Endothelial cell (in vitro differentiated cells): ENCODE results near the gene GPS1. TPM values are rescaled to one million over a fixed set of nuclear protein-coding genes. Genes with fewer than 3 reads are reported as not detected.

ENCODE experiments used
- DNase-seq: peaks from one replicate; pipeline ENCODE4 v3.0.0; 2021; ENCODE audit warnings: low spot score
- H3K27ac Mint-ChIP-seq: one replicate; pipeline ENCODE4 v1.8.0; 2021; ENCODE audit warnings: mixed read lengths, inconsistent platforms; ENCODE audit not compliant: unreplicated experiment
- H3K27me3 Mint-ChIP-seq: one replicate; pipeline ENCODE4 v1.8.0; 2021; ENCODE audit warnings: mild to moderate bottlenecking, moderate library complexity, mixed read lengths, inconsistent platforms; ENCODE audit not compliant: unreplicated experiment
- H3K36me3 Mint-ChIP-seq: one replicate; pipeline ENCODE4 v1.8.0; 2021; ENCODE audit warnings: mild to moderate bottlenecking, low read depth, mixed read lengths, inconsistent platforms; ENCODE audit not compliant: unreplicated experiment
- H3K4me1 Mint-ChIP-seq: one replicate; pipeline ENCODE4 v1.8.0; 2021; ENCODE audit warnings: mild to moderate bottlenecking, mixed read lengths, inconsistent platforms; ENCODE audit not compliant: unreplicated experiment
- H3K4me3 Mint-ChIP-seq: one replicate; pipeline ENCODE4 v1.8.0; 2021; ENCODE audit warnings: mild to moderate bottlenecking, mixed read lengths, inconsistent platforms; ENCODE audit not compliant: unreplicated experiment
- H3K9me3 Mint-ChIP-seq: one replicate; pipeline ENCODE4 v1.8.0; 2021; ENCODE audit warnings: mixed read lengths, inconsistent platforms; ENCODE audit not compliant: unreplicated experiment
- total RNA-seq: library from RNA; stranded (reverse); fragmentation: NEBNext Ultra II Directional; extraction: Animal tissue kit (Norgen Biotek cat#: 25700); gene quantifications from one replicate; pipeline ENCODE4 v1.2.1, GENCODE V29; 2021; ENCODE audit not compliant: unreplicated experiment
- TF ChIP-seq, protein P1 (sequence below): fragments of 200-600 bp; sonication (generic); IDR thresholded peaks from one replicate; pipeline ENCODE4 v1.5.0; 2021; ENCODE audit warnings: antibody characterized with exemption; ENCODE audit not compliant: unreplicated experiment

The GPS1 gene
- total RNA-seq, 1 donor from 2014 or later, result 80.0 TPM

DNA sequence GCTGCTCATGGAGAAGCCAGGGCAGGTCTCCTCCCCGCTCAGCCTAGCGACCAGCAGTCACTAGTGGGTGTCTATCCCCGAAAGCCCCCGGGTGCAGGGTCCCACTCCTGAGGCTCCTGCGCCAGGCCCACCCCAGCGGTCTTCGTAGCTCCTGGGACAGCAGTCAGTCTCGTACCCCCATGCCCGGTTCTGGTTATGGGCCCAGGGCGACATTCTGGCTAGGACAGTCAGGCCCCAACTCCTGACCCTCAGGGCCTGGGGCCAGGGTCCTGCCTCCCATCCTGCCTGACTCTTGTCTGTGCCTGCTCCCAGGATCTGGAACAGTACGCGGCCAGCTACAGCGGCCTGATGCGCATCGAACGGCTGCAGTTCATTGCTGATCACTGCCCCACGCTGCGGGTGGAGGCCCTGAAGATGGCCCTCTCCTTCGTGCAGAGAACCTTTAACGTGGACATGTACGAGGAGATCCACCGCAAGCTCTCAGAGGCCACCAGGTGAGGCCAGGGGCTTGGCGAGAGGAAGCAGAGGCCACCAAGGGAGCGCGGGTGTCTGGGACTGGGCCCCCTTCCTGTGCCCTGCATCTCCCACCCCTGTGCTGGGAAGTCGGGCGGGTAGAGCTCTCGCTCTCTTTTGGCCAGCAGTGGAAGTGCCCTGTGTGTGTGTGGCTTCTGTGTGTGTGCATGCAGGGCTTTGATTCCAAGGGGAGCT lies 2.0 kb downstream of the GPS1 start:
- Mint-ChIP-seq H3K27ac (no peak overlapping the region), H3K27me3 (peaks cover 11% of the 10 kb centered on the region), H3K9me3 (no peaks in the 10 kb centered on the region), H3K4me3 (peak overlapping the region; percentile 85), H3K4me1 (no peaks in the 10 kb centered on the region), H3K36me3 (no peaks in the 10 kb centered on the region)
- TF ChIP-seq, protein P1, sequence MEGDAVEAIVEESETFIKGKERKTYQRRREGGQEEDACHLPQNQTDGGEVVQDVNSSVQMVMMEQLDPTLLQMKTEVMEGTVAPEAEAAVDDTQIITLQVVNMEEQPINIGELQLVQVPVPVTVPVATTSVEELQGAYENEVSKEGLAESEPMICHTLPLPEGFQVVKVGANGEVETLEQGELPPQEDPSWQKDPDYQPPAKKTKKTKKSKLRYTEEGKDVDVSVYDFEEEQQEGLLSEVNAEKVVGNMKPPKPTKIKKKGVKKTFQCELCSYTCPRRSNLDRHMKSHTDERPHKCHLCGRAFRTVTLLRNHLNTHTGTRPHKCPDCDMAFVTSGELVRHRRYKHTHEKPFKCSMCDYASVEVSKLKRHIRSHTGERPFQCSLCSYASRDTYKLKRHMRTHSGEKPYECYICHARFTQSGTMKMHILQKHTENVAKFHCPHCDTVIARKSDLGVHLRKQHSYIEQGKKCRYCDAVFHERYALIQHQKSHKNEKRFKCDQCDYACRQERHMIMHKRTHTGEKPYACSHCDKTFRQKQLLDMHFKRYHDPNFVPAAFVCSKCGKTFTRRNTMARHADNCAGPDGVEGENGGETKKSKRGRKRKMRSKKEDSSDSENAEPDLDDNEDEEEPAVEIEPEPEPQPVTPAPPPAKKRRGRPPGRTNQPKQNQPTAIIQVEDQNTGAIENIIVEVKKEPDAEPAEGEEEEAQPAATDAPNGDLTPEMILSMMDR, result no peak
- DNase-seq, result no peak

DNA sequence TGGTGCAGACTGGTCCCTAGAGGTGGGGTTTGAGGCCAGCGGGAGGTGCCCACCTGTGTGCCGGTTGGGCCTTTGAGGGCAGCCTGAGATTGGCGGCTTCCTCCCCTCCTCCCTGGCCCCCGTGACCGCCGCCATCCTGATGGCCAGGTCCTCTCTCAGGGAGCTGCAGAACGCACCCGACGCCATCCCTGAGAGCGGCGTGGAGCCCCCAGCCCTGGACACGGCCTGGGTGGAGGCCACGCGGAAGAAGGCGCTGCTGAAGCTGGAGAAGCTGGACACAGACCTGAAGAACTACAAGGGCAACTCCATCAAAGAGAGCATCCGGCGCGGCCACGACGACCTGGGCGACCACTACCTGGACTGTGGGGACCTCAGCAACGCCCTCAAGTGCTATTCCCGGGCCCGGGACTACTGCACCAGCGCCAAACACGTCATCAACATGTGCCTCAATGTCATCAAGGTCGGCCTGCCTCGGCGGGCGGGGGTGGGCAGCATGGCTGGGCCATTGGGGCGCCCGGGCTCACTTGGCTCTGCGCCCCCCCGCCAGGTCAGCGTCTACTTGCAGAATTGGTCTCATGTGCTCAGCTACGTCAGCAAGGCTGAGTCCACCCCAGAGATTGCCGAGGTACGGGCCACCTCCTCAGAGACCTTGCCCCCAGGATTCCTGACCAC lies 2.8 kb downstream of the GPS1 start:
- TF ChIP-seq, protein P1, result no peak
- Mint-ChIP-seq H3K36me3 (no peaks in the 10 kb centered on the region), H3K4me1 (no peaks in the 10 kb centered on the region), H3K4me3 (no peak overlapping the region), H3K27ac (no peak overlapping the region), H3K27me3 (peaks cover 11% of the 10 kb centered on the region), H3K9me3 (no peaks in the 10 kb centered on the region)
- DNase-seq, result no peak

DNA sequence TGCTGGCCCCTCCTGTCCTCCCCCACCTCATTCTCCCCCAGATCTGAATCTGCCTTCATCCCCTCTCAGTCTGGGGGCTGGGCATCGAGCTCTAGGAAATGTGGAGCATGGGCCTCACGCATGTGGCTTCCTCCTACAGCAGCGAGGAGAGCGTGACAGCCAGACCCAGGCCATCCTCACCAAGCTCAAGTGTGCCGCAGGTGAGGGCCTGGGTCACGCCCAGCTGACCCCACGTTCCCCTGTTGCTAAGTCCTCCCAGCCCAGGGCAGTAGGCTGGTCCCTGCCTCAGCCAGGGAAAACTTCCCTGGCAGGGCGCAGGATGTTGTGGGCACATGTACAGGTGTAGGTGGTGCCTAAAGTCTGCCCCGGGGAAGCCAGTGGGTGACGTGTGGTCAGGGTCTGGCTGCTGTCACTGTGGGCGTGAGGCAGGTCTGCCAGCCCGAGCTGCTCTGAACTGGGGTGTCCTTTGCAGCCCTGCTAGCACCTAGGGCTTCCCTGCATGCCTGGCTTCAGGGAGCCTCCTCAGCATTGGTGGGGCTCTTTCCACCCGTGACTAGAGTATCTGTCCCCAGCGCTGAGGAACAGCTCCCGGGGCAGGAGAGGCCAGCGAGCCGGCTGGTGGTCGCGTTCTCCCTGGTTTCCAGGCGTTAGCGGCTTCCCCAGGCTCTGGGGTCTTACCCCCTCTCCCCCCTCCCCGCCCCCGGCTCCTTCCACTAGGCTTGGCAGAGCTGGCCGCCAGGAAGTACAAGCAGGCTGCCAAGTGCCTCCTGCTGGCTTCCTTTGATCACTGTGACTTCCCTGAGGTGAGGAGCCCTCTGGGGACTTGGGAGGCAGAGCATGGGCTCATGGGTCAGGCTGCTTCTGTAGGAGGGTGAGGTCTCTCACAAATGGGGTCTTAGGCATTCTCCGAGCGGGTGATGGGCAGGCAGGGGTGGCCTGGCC lies 3.6 kb downstream of the GPS1 start:
- no peak overlapping the region for H3K4me3 Mint-ChIP-seq
- H3K27ac Mint-ChIP-seq, result peak overlapping the region; percentile 13
- peaks cover 13% of the 10 kb centered on the region for H3K27me3 Mint-ChIP-seq
- H3K9me3 Mint-ChIP-seq, result no peaks in the 10 kb centered on the region
- TF ChIP-seq, protein P1, result no peak
- no peak for DNase-seq
- H3K36me3 Mint-ChIP-seq, result no peaks in the 10 kb centered on the region
- H3K4me1 Mint-ChIP-seq, result no peaks in the 10 kb centered on the region

DNA sequence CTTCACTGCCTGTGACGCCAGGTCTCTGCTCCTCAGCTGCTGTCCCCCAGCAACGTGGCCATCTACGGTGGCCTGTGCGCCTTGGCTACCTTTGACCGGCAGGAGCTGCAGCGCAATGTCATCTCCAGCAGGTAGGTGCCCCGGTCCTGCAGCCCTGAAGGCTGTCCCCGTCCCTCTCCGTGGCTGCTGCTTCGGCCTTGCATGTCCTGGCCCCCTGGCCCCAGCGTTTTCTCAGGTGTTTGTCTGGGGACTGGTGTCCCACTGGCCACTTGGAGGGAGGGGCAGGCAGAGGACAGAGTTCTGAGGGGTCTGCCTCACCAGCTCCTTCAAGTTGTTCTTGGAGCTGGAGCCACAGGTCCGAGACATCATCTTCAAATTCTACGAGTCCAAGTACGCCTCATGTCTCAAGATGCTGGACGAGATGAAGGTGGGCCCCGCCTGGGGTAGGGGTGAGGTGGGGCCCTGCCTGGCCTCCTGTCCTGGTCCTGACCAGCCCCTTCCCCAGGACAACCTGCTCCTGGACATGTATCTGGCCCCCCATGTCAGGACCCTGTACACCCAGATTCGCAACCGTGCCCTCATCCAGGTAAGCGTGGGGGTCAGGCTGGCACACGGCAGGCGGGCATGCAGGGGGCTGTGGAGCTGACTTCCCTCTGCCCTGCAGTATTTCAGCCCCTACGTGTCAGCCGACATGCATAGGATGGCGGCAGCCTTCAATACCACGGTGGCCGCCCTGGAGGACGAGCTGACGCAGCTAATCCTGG lies 4.4 kb downstream of the GPS1 start:
- Mint-ChIP-seq H3K27me3 (peaks cover 11% of the 10 kb centered on the region), H3K27ac (no peak overlapping the region), H3K4me3 (no peak overlapping the region), H3K9me3 (no peaks in the 10 kb centered on the region), H3K36me3 (no peaks in the 10 kb centered on the region), H3K4me1 (no peaks in the 10 kb centered on the region)
- DNase-seq, result no peak
- TF ChIP-seq, protein P1, result no peak
